Erythroblast (primary cell): ENCODE results near the gene POLR1A.

Experiments used
- GATA1 ChIP-seq: IDR thresholded peaks from 2 replicates; pipeline ENCODE4 v1.6.1; 2011; ENCODE audit warnings: low read depth, mild to moderate bottlenecking, control low read depth, low read length, moderate library complexity
- POLR2A ChIP-seq: IDR thresholded peaks from 2 replicates; pipeline ENCODE4 v1.6.1; 2011; ENCODE audit warnings: mild to moderate bottlenecking, low read length

GRCh38 chr2:86097114-86097896 lies 8.4 kb downstream of the POLR1A start:
- TF ChIP-seq POLR2A (no peak), GATA1 (no peak)
